CD4-positive, CD25-positive, alpha-beta regulatory T cell (primary cell): ENCODE results near the gene EIF2B2. TPM values are rescaled to one million over a fixed set of nuclear protein-coding genes. Genes with fewer than 3 reads are reported as not detected.

Experiments used
- ATAC-seq, 2 donors: fragments of 150-1000 bp; cut with Tn5 transposase; one replicate each; pipeline ENCODE4 v1.10.0; 2021; ENCODE audit warnings: low read depth in 2 of 2, moderate number of reproducible peaks in 2 of 2, moderate library complexity in 1 of 2
- DNase-seq, 3 donors: peaks; one replicate each; pipeline versions ENCODE4 v3.0.0 to v3.0.0-alpha.2; 2012 to 2022; ENCODE audit warnings: mixed read lengths in 1 of 3
- H3K27ac ChIP-seq: one replicate; pipeline ENCODE4 v1.7.0; 2013; ENCODE audit warnings: mild to moderate bottlenecking, low read length; ENCODE audit not compliant: insufficient read depth, poor library complexity, severe bottlenecking
- H3K27me3 ChIP-seq: one replicate; pipeline ENCODE4 v1.7.0; 2013; ENCODE audit warnings: low read length; ENCODE audit not compliant: control insufficient read depth, insufficient read depth
- H3K36me3 ChIP-seq: one replicate; pipeline ENCODE4 v1.7.0; 2013; ENCODE audit warnings: mild to moderate bottlenecking, low read length, moderate library complexity; ENCODE audit not compliant: control insufficient read depth, insufficient read depth
- H3K4me1 ChIP-seq: 2 replicates; pipeline ENCODE4 v1.7.0; 2013; ENCODE audit warnings: mild to moderate bottlenecking, low read length; ENCODE audit not compliant: insufficient read depth, control insufficient read depth, poor library complexity, severe bottlenecking
- H3K4me3 ChIP-seq: one replicate; pipeline ENCODE4 v1.7.0; 2013; ENCODE audit warnings: low read depth, mild to moderate bottlenecking, low read length, moderate library complexity
- H3K9me3 ChIP-seq, 2 experiments: 1 replicate in 1 of 2; 2 replicates in 1 of 2; pipeline ENCODE4 v1.7.0; 2013; ENCODE audit warnings: low read length in 2 of 2, mild to moderate bottlenecking in 1 of 2, moderate library complexity in 1 of 2; ENCODE audit not compliant: control insufficient read depth in 2 of 2
- H3K27ac Mint-ChIP-seq, 3 donors: one replicate each; pipeline ENCODE4 v1.8.0; 2020 to 2022; ENCODE audit warnings: mild to moderate bottlenecking in 3 of 3, mixed read lengths in 3 of 3, moderate library complexity in 2 of 3
- H3K27me3 Mint-ChIP-seq: one replicate; pipeline ENCODE4 v1.8.0; 2022; ENCODE audit warnings: mild to moderate bottlenecking, mixed read lengths
- H3K36me3 Mint-ChIP-seq: one replicate; pipeline ENCODE4 v1.8.0; 2020; ENCODE audit warnings: mixed read lengths
- H3K4me1 Mint-ChIP-seq, 4 donors: one replicate each; pipeline ENCODE4 v1.8.0; 2020 to 2022; ENCODE audit warnings: mixed read lengths in 4 of 4, mild to moderate bottlenecking in 1 of 4
- H3K4me3 Mint-ChIP-seq, 4 donors: one replicate each; pipeline ENCODE4 v1.8.0; 2020 to 2022; ENCODE audit warnings: mild to moderate bottlenecking in 4 of 4, mixed read lengths in 4 of 4, moderate library complexity in 3 of 4
- H3K9me3 Mint-ChIP-seq, 7 donors: one replicate each; pipeline ENCODE4 v1.8.0; 2020 to 2022; ENCODE audit warnings: mixed read lengths in 7 of 7, mild to moderate bottlenecking in 3 of 7, moderate library complexity in 2 of 7
- polyA plus RNA-seq, 4 donors: library from polyadenylated mRNA; unstranded; fragments of 300-500 nt; fragmentation: Illumina TruSeq; gene quantifications; one replicate each; pipeline ENCODE4 v1.2.3, GENCODE V29; 2021
- total RNA-seq: library from RNA; stranded (reverse); gene quantifications from one replicate; pipeline ENCODE4 v1.2.3, GENCODE V29; 2022

The EIF2B2 gene
- total and polyA plus RNA-seq, 5 donors from 2014 or later = 24.2 to 61.6 (median 45.6) TPM

DNA sequence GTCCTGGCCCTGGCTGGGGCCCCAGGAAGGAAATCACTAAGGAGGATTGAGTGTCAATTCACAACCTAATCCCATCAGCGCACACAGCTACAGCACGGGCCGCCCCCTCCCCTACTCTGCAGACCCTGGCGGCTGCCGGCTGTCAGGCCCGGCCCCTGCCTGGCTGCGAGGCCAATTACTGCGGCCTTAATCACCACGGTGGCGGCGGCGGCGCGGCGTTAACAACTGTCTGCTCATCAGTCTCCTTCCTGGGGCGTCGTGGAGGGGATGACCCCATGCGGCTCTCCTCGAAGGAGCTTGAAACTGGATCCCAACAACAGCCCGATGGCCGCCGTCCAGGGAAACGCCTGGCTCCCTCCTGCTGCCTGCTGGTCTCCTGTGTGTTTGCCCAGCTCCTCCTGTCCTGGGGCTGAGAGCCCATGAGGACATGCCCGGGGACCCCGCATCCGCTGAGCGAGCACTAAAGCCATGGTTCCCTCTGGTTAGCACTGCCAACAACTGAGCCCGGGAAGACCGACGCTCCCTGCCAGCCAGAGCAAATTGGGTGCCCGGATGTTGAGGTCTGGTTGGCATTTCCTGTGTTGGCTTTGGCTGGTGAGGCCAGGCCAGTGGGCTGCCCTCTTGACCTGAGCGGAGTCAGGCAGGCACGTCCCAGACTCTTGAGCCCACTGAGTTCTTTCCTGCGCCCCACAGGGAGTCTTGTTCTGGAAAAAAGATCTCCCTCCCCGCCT is 21.8 kb upstream of the EIF2B2 start:
- no peak overlapping the region for H3K27ac Mint-ChIP-seq
- H3K9me3 Mint-ChIP-seq = no peaks in the 10 kb centered on the region
- H3K36me3 Mint-ChIP-seq = no peaks in the 10 kb centered on the region
- Histone ChIP-seq H3K4me1 (no peaks in the 10 kb centered on the region), H3K9me3 (no peaks in the 10 kb centered on the region), H3K4me3 (no peak overlapping the region), H3K27ac (no peak overlapping the region), H3K36me3 (no peaks in the 10 kb centered on the region), H3K27me3 (no peaks in the 10 kb centered on the region)
- DNase-seq (no peak), ATAC-seq (no peak)
- peaks cover 5% of the 10 kb centered on the region for H3K27me3 Mint-ChIP-seq
- no peak overlapping the region for H3K4me3 Mint-ChIP-seq
- H3K4me1 Mint-ChIP-seq = peaks cover 0 to 2% (median 0%) of the 10 kb centered on the region in 4 donors

GRCh38 chr14:74981462-74981782 is 21.3 kb upstream of the EIF2B2 start:
- ATAC-seq = no peak
- H3K27ac ChIP-seq = no peak overlapping the region
- H3K36me3 ChIP-seq = no peaks in the 10 kb centered on the region
- no peaks in the 10 kb centered on the region for H3K9me3 ChIP-seq
- no peak for DNase-seq
- no peaks in the 10 kb centered on the region for H3K27me3 ChIP-seq
- no peaks in the 10 kb centered on the region for H3K4me1 ChIP-seq
- Mint-ChIP-seq H3K4me1 (peaks cover 0 to 2% (median 0%) of the 10 kb centered on the region in 4 donors), H3K27me3 (peaks cover 5% of the 10 kb centered on the region), H3K9me3 (no peaks in the 10 kb centered on the region), H3K4me3 (no peak overlapping the region), H3K36me3 (no peaks in the 10 kb centered on the region), H3K27ac (no peak overlapping the region)
- no peak overlapping the region for H3K4me3 ChIP-seq

GRCh38 chr14:74981833-74982232 is 20.9 kb upstream of the EIF2B2 start:
- peaks cover 0 to 2% (median 0%) of the 10 kb centered on the region in 4 donors for H3K4me1 Mint-ChIP-seq
- no peak overlapping the region for H3K27ac Mint-ChIP-seq
- peaks cover 5% of the 10 kb centered on the region for H3K27me3 Mint-ChIP-seq

GRCh38 chr14:74982661-74983060 is 20.1 kb upstream of the EIF2B2 start:
- no peak overlapping the region for H3K4me3 ChIP-seq
- H3K9me3 Mint-ChIP-seq = no peaks in the 10 kb centered on the region
- no peaks in the 10 kb centered on the region for H3K36me3 Mint-ChIP-seq
- H3K4me1 ChIP-seq = no peaks in the 10 kb centered on the region
- no peak overlapping the region for H3K27ac ChIP-seq
- no peaks in the 10 kb centered on the region for H3K36me3 ChIP-seq
- no peaks in the 10 kb centered on the region for H3K9me3 ChIP-seq
- H3K4me3 Mint-ChIP-seq = no peak overlapping the region
- no peak overlapping the region for H3K27ac Mint-ChIP-seq
- DNase-seq (no peak), ATAC-seq (no peak)
- no peaks in the 10 kb centered on the region for H3K27me3 ChIP-seq
- no peaks in the 10 kb centered on the region for H3K4me1 Mint-ChIP-seq
- H3K27me3 Mint-ChIP-seq = peaks cover 5% of the 10 kb centered on the region

More at GRCh38 chr14:74981833-74982232, 20.9 kb upstream of the EIF2B2 start:
- Histone ChIP-seq H3K27me3 (no peaks in the 10 kb centered on the region), H3K4me1 (no peaks in the 10 kb centered on the region), H3K4me3 (no peak overlapping the region), H3K27ac (no peak overlapping the region), H3K36me3 (no peaks in the 10 kb centered on the region), H3K9me3 (no peaks in the 10 kb centered on the region)
- DNase-seq (no peak), ATAC-seq (no peak)
- H3K9me3 Mint-ChIP-seq = no peaks in the 10 kb centered on the region
- no peaks in the 10 kb centered on the region for H3K36me3 Mint-ChIP-seq
- no peak overlapping the region for H3K4me3 Mint-ChIP-seq

- ATAC-seq (no peak), DNase-seq (no peak)
- Histone ChIP-seq H3K27ac (no peak overlapping the region), H3K27me3 (no peaks in the 10 kb centered on the region), H3K4me3 (no peak overlapping the region), H3K4me1 (no peaks in the 10 kb centered on the region), H3K36me3 (no peaks in the 10 kb centered on the region), H3K9me3 (no peaks in the 10 kb centered on the region)
- Mint-ChIP-seq H3K27ac (no peak overlapping the region), H3K36me3 (no peaks in the 10 kb centered on the region), H3K4me1 (no peaks in the 10 kb centered on the region), H3K4me3 (no peak overlapping the region), H3K9me3 (no peaks in the 10 kb centered on the region), H3K27me3 (peaks cover 5% of the 10 kb centered on the region)
Measured at GRCh38 chr14:74983343-74983742, 19.4 kb upstream of the EIF2B2 start.

DNA sequence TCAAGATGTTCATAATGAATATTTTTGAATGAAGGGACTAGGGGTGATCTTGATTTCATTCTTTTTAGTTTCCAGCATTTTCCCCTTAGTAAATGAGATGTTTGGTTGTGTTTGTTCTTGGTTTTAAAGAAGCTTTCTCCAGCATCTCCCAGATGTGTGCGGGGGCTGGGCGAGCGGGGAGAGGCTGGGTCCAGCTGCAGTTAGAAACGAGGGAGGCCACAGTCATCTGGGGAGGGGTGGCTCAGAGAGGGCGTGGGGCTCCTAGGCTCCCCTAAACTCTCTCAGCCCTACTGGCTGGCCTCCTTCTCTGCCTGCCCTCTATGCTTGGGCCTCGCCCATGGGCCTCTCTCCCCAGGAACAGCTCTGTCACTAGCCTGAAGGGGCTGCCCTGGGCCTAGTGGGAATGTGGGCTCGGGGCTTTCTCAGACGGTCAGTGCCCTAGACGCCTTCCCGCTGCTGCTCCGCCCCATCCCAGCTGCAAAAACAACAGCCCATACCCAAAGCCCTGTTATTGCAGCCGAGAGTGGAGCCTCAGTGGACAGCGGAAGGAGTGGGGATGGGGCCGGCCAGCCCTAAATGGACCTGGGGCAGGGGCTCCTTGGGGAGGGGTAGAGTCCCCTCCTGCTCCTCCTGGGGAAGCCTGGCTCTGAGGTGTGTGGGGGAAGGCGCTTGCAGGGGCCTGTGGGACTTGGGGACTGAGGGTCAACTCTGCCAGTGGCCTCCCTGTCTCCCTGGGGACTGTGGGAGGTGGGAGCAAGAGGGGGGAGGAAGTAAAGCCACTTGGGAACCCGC is 18.3 kb upstream of the EIF2B2 start:
- DNase-seq (no peak), ATAC-seq (no peak)
- H3K36me3 Mint-ChIP-seq = no peaks in the 10 kb centered on the region
- no peaks in the 10 kb centered on the region for H3K4me1 Mint-ChIP-seq
- H3K9me3 ChIP-seq = no peaks in the 10 kb centered on the region
- H3K4me3 Mint-ChIP-seq = no peak overlapping the region
- no peak overlapping the region for H3K27ac Mint-ChIP-seq
- peaks cover 1% of the 10 kb centered on the region for H3K27me3 ChIP-seq
- no peaks in the 10 kb centered on the region for H3K9me3 Mint-ChIP-seq
- H3K4me1 ChIP-seq = no peaks in the 10 kb centered on the region
- no peaks in the 10 kb centered on the region for H3K27me3 Mint-ChIP-seq
- no peak overlapping the region for H3K4me3 ChIP-seq
- H3K36me3 ChIP-seq = no peaks in the 10 kb centered on the region
- no peak overlapping the region for H3K27ac ChIP-seq

- H3K36me3 Mint-ChIP-seq = no peaks in the 10 kb centered on the region
- Histone ChIP-seq H3K27ac (no peak overlapping the region), H3K4me3 (no peak overlapping the region), H3K9me3 (no peaks in the 10 kb centered on the region), H3K4me1 (no peaks in the 10 kb centered on the region), H3K36me3 (no peaks in the 10 kb centered on the region), H3K27me3 (peaks cover 1% of the 10 kb centered on the region)
- no peak overlapping the region for H3K27ac Mint-ChIP-seq
- H3K4me1 Mint-ChIP-seq = no peaks in the 10 kb centered on the region
- no peak overlapping the region for H3K4me3 Mint-ChIP-seq
- H3K27me3 Mint-ChIP-seq = no peaks in the 10 kb centered on the region
- ATAC-seq (no peak), DNase-seq (no peak)
- H3K9me3 Mint-ChIP-seq = no peaks in the 10 kb centered on the region
Measured at GRCh38 chr14:74985028-74985310, 17.8 kb upstream of the EIF2B2 start.

DNA sequence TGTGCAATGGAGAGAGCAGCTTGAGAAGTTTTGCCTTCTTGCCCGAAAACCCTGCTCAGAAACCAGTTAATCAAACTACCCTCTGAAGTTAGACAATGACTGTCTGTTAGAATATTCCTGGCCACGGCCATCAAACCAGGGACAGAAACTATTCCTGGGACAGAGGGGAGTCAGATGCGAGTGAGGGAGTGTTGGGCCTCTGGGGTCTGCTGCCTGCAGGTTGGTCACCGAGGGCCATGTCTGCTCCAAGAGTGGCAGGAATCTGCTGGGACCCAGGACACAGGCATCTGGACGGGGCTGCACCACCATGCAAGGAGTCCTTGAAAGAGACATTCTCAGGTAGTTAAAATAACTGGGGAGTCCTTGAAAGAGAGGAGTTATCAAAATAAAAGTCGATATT is 16.9 kb upstream of the EIF2B2 start:
- ATAC-seq = no peak
- Histone ChIP-seq H3K9me3 (no peaks in the 10 kb centered on the region), H3K27me3 (peaks cover 1% of the 10 kb centered on the region), H3K27ac (no peak overlapping the region), H3K4me1 (no peaks in the 10 kb centered on the region), H3K36me3 (no peaks in the 10 kb centered on the region), H3K4me3 (no peak overlapping the region)
- no peak overlapping the region for H3K27ac Mint-ChIP-seq
- H3K9me3 Mint-ChIP-seq = no peaks in the 10 kb centered on the region
- H3K27me3 Mint-ChIP-seq = peaks cover 7% of the 10 kb centered on the region
- H3K36me3 Mint-ChIP-seq = no peaks in the 10 kb centered on the region
- DNase-seq = no peak
- no peak overlapping the region for H3K4me3 Mint-ChIP-seq
- H3K4me1 Mint-ChIP-seq = peaks cover 0 to 1% (median 0%) of the 10 kb centered on the region in 4 donors
